H9 (cell line): ENCODE data around the gene ARID4A. TPM values are rescaled to one million over a fixed set of nuclear protein-coding genes. Genes with fewer than 3 reads are reported as not detected.

Source experiments
- DNase-seq: peaks from one replicate; pipeline ENCODE4 v3.0.0-alpha.2; 2017
- H2AFZ ChIP-seq: one replicate; pipeline ENCODE4 v1.6.1; 2013; ENCODE audit warnings: mild to moderate bottlenecking, low read length, control low read depth, moderate library complexity
- H2AK5ac ChIP-seq: 2 replicates; pipeline ENCODE4 v1.6.1; 2013; ENCODE audit warnings: low read length, control low read depth, mixed read lengths; ENCODE audit not compliant: insufficient read length
- H2BK120ac ChIP-seq: one replicate; pipeline ENCODE4 v1.6.1; 2013; ENCODE audit warnings: low read depth, mild to moderate bottlenecking, low read length, control low read depth, inconsistent platforms; ENCODE audit not compliant: poor library complexity, severe bottlenecking
- H2BK12ac ChIP-seq: 2 replicates; pipeline ENCODE4 v1.6.1; 2013; ENCODE audit warnings: low read length, control low read depth, mixed read lengths, low read depth; ENCODE audit not compliant: insufficient read length
- H2BK15ac ChIP-seq: 2 replicates; pipeline ENCODE4 v1.6.1; 2013; ENCODE audit warnings: low read depth, low read length, control low read depth
- H2BK20ac ChIP-seq: one replicate; pipeline ENCODE4 v1.6.1; 2013; ENCODE audit warnings: low read depth, mild to moderate bottlenecking, low read length, control low read depth, inconsistent platforms; ENCODE audit not compliant: poor library complexity, severe bottlenecking
- H2BK5ac ChIP-seq: 2 replicates; pipeline ENCODE4 v1.6.1; 2013; ENCODE audit warnings: low read length, control low read depth, mixed read lengths; ENCODE audit not compliant: insufficient read length
- H3K14ac ChIP-seq: 2 replicates; pipeline ENCODE4 v1.6.1; 2013; ENCODE audit warnings: low read length, control low read depth; ENCODE audit not compliant: insufficient read depth
- H3K18ac ChIP-seq: 2 replicates; pipeline ENCODE4 v1.6.1; 2013; ENCODE audit warnings: low read depth, mild to moderate bottlenecking, mixed read lengths, low read length, control low read depth; ENCODE audit not compliant: insufficient read length
- H3K23ac ChIP-seq: 2 replicates; pipeline ENCODE4 v1.6.1; 2013; ENCODE audit warnings: low read length, control low read depth, mixed read lengths, low read depth; ENCODE audit not compliant: insufficient read length
- H3K23me2 ChIP-seq: 2 replicates; pipeline ENCODE4 v1.6.1; 2013; ENCODE audit warnings: low read depth, mild to moderate bottlenecking, mixed read lengths, low read length, control low read depth; ENCODE audit not compliant: insufficient read length, poor library complexity, severe bottlenecking
- H3K27ac ChIP-seq: 2 replicates; pipeline ENCODE4 v1.5.1; 2013; ENCODE audit warnings: low read length, control low read depth, mixed read lengths, low read depth; ENCODE audit not compliant: insufficient read length
- H3K27me3 ChIP-seq: 2 replicates; pipeline ENCODE4 v1.6.1; 2013; ENCODE audit warnings: low read length, control low read depth, inconsistent platforms; ENCODE audit not compliant: insufficient read depth
- H3K4ac ChIP-seq: 2 replicates; pipeline ENCODE4 v1.6.1; 2013; ENCODE audit warnings: low read depth, mild to moderate bottlenecking, control low read depth, inconsistent platforms, low read length, moderate library complexity
- H3K4me1 ChIP-seq: 2 replicates; pipeline ENCODE4 v1.6.1; 2013; ENCODE audit warnings: low read length, control low read depth, inconsistent platforms; ENCODE audit not compliant: insufficient read depth
- H3K4me2 ChIP-seq: 2 replicates; pipeline ENCODE4 v1.6.1; 2013; ENCODE audit warnings: low read length, control low read depth, mixed read lengths; ENCODE audit not compliant: insufficient read length, insufficient read depth
- H3K56ac ChIP-seq: 2 replicates; pipeline ENCODE4 v1.6.1; 2013; ENCODE audit warnings: low read depth, mild to moderate bottlenecking, mixed read lengths, low read length, control low read depth; ENCODE audit not compliant: insufficient read length
- H3K79me1 ChIP-seq: 2 replicates; pipeline ENCODE4 v1.6.1; 2013; ENCODE audit warnings: low read depth, mild to moderate bottlenecking, moderate library complexity, low read length, control low read depth, inconsistent platforms; ENCODE audit not compliant: insufficient read depth, poor library complexity, severe bottlenecking
- H3K79me2 ChIP-seq: 2 replicates; pipeline ENCODE4 v1.6.1; 2013; ENCODE audit warnings: low read length, control low read depth, inconsistent platforms; ENCODE audit not compliant: insufficient read depth
- H3K9ac ChIP-seq: 2 replicates; pipeline ENCODE4 v1.6.1; 2013; ENCODE audit warnings: low read length, control low read depth, mixed read lengths; ENCODE audit not compliant: insufficient read length; ENCODE audit errors: extremely low read depth
- H3K9me3 ChIP-seq: one replicate; pipeline ENCODE4 v1.6.1; 2013; ENCODE audit warnings: low read depth, low read length, inconsistent platforms; ENCODE audit not compliant: control insufficient read depth
- H3T11ph ChIP-seq: one replicate; pipeline ENCODE4 v1.6.1; 2013; ENCODE audit warnings: mild to moderate bottlenecking, low read length, control low read depth, inconsistent platforms
- H4K20me1 ChIP-seq: one replicate; pipeline ENCODE4 v1.6.1; 2013; ENCODE audit not compliant: control insufficient read depth, insufficient read length, insufficient read depth
- H4K5ac ChIP-seq: 2 replicates; pipeline ENCODE4 v1.6.1; 2013; ENCODE audit warnings: low read depth, mild to moderate bottlenecking, mixed read lengths, low read length, control low read depth; ENCODE audit not compliant: insufficient read length
- H4K8ac ChIP-seq: replicated peaks from 2 replicates; pipeline ENCODE4 v1.6.1; 2013; ENCODE audit warnings: low read length, control low read depth, mixed read lengths, low read depth; ENCODE audit not compliant: insufficient read length
- H4K91ac ChIP-seq: 2 replicates; pipeline ENCODE4 v1.6.1; 2013; ENCODE audit warnings: low read depth, mild to moderate bottlenecking, moderate library complexity, mixed read lengths, low read length, control low read depth; ENCODE audit not compliant: insufficient read length
- H3K27ac Mint-ChIP-seq, 3 experiments: 2 replicates in 2 of 3; 3 replicates in 1 of 3; pipeline ENCODE4 v1.8.0; 2020 to 2021; ENCODE audit warnings: mixed read lengths in 3 of 3, mild to moderate bottlenecking in 1 of 3, moderate library complexity in 1 of 3
- H3K27me3 Mint-ChIP-seq: 2 replicates; pipeline ENCODE4 v1.8.0; 2021; ENCODE audit warnings: low read depth, mild to moderate bottlenecking, moderate library complexity, mixed read lengths
- H3K36me3 Mint-ChIP-seq, 3 experiments: 2 replicates in 2 of 3; 3 replicates in 1 of 3; pipeline ENCODE4 v1.8.0; 2020 to 2021; ENCODE audit warnings: low read depth in 3 of 3, mixed read lengths in 3 of 3; ENCODE audit not compliant: insufficient read depth in 1 of 3
- H3K4me1 Mint-ChIP-seq, 2 experiments: 2 replicates each; pipeline ENCODE4 v1.8.0; 2020; ENCODE audit warnings: mixed read lengths in 2 of 2
- H3K4me3 Mint-ChIP-seq, 2 experiments: 2 replicates in 1 of 2; 3 replicates in 1 of 2; pipeline ENCODE4 v1.8.0; 2020 to 2021; ENCODE audit warnings: mild to moderate bottlenecking in 2 of 2, mixed read lengths in 2 of 2, moderate library complexity in 1 of 2
- H3K9me3 Mint-ChIP-seq, 2 experiments: 2 replicates in 1 of 2; 3 replicates in 1 of 2; pipeline ENCODE4 v1.8.0; 2020; ENCODE audit warnings: mild to moderate bottlenecking in 2 of 2, mixed read lengths in 2 of 2, moderate library complexity in 1 of 2
- WGBS: extraction: QIAGEN DNeasy Blood & Tissue Kit; methylation state at CpG from one replicate; pipeline ENCODE4 v1.1.7; 2013; ENCODE audit warnings: missing lambda C conversion rate, low lambda C conversion rate, mixed read lengths; ENCODE audit not compliant: insufficient read length; ENCODE audit errors: extremely low coverage; 5-methylcytosine and 5-hydroxymethylcytosine counted together
- total RNA-seq: library from RNA; stranded (reverse); gene quantifications from 2 replicates; pipeline ENCODE4 v1.2.1, GENCODE V29; 2021
- TF ChIP-seq, protein P1 (sequence below): fragments of 200-600 bp; sonication (generic); conservative IDR thresholded peaks from 3 replicates; pipeline ENCODE4 v1.8.0; 2021; ENCODE audit warnings: antibody characterized with exemption, mild to moderate bottlenecking

ARID4A gene
- total RNA-seq, 1 experiment from 2014 or later: 13.2 TPM

DNA sequence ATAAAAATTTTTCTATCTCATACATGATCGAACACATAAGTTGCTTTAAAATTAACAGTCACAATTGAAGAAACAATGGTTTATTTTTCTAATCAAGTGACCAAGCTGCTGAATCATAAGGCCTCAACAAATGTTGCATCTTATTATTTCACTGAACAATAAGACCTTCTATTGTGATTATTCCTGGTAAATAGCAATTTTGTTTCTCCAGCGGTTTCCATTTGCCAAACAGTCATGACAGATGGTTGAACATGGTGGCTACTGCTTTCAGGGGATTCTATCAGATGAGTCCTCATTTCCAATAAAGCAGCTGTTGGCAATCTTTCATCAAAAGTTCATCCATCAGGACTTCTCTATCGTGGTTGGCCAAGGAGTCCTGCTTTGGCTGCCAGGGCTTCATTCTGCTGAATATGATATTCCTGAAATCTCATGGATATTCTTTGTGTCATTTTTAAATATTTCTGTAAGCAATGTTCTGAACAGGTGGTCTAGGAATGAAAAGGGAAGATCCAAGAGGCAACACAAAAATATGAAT, 110.4 kb downstream of the ARID4A start:
- H3K27me3 Mint-ChIP-seq: no peaks in the 10 kb centered on the region
- H3K4me1 Mint-ChIP-seq: no peaks in the 10 kb centered on the region
- no peak overlapping the region for H3K18ac ChIP-seq
- H3K4me1 ChIP-seq: no peaks in the 10 kb centered on the region
- H3K4me3 Mint-ChIP-seq: no peak overlapping the region
- H3K14ac ChIP-seq: no peak overlapping the region
- no peaks in the 10 kb centered on the region; a peak in 2 of 5 replicates for H3K9me3 Mint-ChIP-seq
- DNase-seq: no peak
- no peak overlapping the region for H2AFZ ChIP-seq
- no peaks in the 10 kb centered on the region for H3K27me3 ChIP-seq
- H3K23me2 ChIP-seq: no peaks in the 10 kb centered on the region
- no peak overlapping the region for H2AK5ac ChIP-seq
- H2BK5ac ChIP-seq: no peak overlapping the region
- TF ChIP-seq, protein P1, sequence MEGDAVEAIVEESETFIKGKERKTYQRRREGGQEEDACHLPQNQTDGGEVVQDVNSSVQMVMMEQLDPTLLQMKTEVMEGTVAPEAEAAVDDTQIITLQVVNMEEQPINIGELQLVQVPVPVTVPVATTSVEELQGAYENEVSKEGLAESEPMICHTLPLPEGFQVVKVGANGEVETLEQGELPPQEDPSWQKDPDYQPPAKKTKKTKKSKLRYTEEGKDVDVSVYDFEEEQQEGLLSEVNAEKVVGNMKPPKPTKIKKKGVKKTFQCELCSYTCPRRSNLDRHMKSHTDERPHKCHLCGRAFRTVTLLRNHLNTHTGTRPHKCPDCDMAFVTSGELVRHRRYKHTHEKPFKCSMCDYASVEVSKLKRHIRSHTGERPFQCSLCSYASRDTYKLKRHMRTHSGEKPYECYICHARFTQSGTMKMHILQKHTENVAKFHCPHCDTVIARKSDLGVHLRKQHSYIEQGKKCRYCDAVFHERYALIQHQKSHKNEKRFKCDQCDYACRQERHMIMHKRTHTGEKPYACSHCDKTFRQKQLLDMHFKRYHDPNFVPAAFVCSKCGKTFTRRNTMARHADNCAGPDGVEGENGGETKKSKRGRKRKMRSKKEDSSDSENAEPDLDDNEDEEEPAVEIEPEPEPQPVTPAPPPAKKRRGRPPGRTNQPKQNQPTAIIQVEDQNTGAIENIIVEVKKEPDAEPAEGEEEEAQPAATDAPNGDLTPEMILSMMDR: no peak
- H3K56ac ChIP-seq: no peak overlapping the region
- no peak overlapping the region for H2BK15ac ChIP-seq
- H3K4ac ChIP-seq: no peak overlapping the region
- no peak overlapping the region for H4K8ac ChIP-seq
- H3K4me2 ChIP-seq: no peak overlapping the region
- H3K9me3 ChIP-seq: no peaks in the 10 kb centered on the region
- peaks cover 15 to 45% (median 37%) of the 10 kb centered on the region in 3 experiments; a peak in 6 of 7 replicates for H3K36me3 Mint-ChIP-seq
- peaks cover 5% of the 10 kb centered on the region for H3K79me1 ChIP-seq
- H3K23ac ChIP-seq: no peak overlapping the region
- H2BK12ac ChIP-seq: no peak overlapping the region
- no peaks in the 10 kb centered on the region for H3K79me2 ChIP-seq
- no peak overlapping the region for H2BK120ac ChIP-seq
- H4K20me1 ChIP-seq: no peaks in the 10 kb centered on the region
- H4K5ac ChIP-seq: no peak overlapping the region
- H2BK20ac ChIP-seq: no peak overlapping the region
- no peak overlapping the region for H3T11ph ChIP-seq
- H3K27ac Mint-ChIP-seq: no peak overlapping the region
- H3K9ac ChIP-seq: no peak overlapping the region
- no peak overlapping the region for H3K27ac ChIP-seq
- no CpG with 5 or more reads among the region's 3 CpGs for WGBS
- H4K91ac ChIP-seq: no peak overlapping the region
